ENCODE data around the gene DIS3L.
"Not testable (repeated sequence)": the region's sequence is repeated elsewhere in the genome, so short reads cannot be mapped to it uniquely, and the experiment has no call there.

Gene DIS3L

GRCh38 chr15:66293419-66294156, at the start of gene DIS3L:
TSS of gene DIS3L (plus strand) at chr15:66293568. CDS start at chr15:66293597, 29 bp downstream.
- peak; percentile 59 for DNase-seq

- DNase-seq: not testable (repeated sequence)
Measured at GRCh38 chr15:66245832-66246231, 47.5 kb upstream of the DIS3L start.

GRCh38 chr15:66246937-66247336, 46.4 kb upstream of the DIS3L start:
- DNase-seq: no peak

GRCh38 chr15:66249605-66250174, 43.7 kb upstream of the DIS3L start:
- no peak for DNase-seq

GRCh38 chr15:66251065-66251789, 42.1 kb upstream of the DIS3L start:
- no peak for DNase-seq

- DNase-seq: no peak
Measured at GRCh38 chr15:66251790-66252684, 41.3 kb upstream of the DIS3L start.

- DNase-seq: no peak
Measured at GRCh38 chr15:66252685-66253417, 40.5 kb upstream of the DIS3L start.

- no peak for DNase-seq
Measured at GRCh38 chr15:66253418-66254088, 39.8 kb upstream of the DIS3L start, which contains the start of gene MEGF11. TSS of gene MEGF11 (minus strand) at chr15:66253750. CDS start at chr15:66128403, 125,347 bp downstream.

- DNase-seq: no peak
Measured at GRCh38 chr15:66254089-66254950, 39.0 kb upstream of the DIS3L start.

- DNase-seq: no peak
Measured at GRCh38 chr15:66254951-66255676, 38.3 kb upstream of the DIS3L start.

GRCh38 chr15:66256692-66257091, 36.7 kb upstream of the DIS3L start:
- DNase-seq: no peak

- DNase-seq: no peak
Measured at GRCh38 chr15:66261056-66261455, 32.3 kb upstream of the DIS3L start.

GRCh38 chr15:66262837-66263236, 30.5 kb upstream of the DIS3L start:
- not testable (repeated sequence) for DNase-seq

- no peak for DNase-seq
Measured at GRCh38 chr15:66264859-66265513, 28.4 kb upstream of the DIS3L start.

GRCh38 chr15:66269326-66270090, 23.9 kb upstream of the DIS3L start:
- no peak for DNase-seq

GRCh38 chr15:66270932-66271331, 22.4 kb upstream of the DIS3L start:
- DNase-seq: no peak

- no peak for DNase-seq
Measured at GRCh38 chr15:66275352-66275751, 18.0 kb upstream of the DIS3L start.

- DNase-seq: no peak
Measured at GRCh38 chr15:66276546-66276945, 16.8 kb upstream of the DIS3L start.

All from activated effector memory CD4-positive, alpha-beta T cell treated with Interleukin-2 at 50 U/mL for 16 hours (primary cell).